Prostate gland (tissue), 2 donors: Measurements from ENCODE around the gene KRTAP9-7. TPM values are rescaled to one million over a fixed set of nuclear protein-coding genes. Genes with fewer than 3 reads are reported as not detected.

ENCODE experiments used
- DNase-seq: peaks from one replicate; pipeline ENCODE4 v3.0.0-alpha.2; 2019; ENCODE audit warnings: low spot score
- H3K27ac ChIP-seq, 2 donors: fragments of 200-600 bp; sonication (generic); 2 replicates each; pipeline ENCODE4 v1.5.1; 2017 to 2019
- H3K27me3 ChIP-seq: fragments of 200-600 bp; sonication (generic); replicated peaks from 2 replicates; pipeline ENCODE4 v1.5.1; 2019; ENCODE audit not compliant: insufficient read depth
- H3K36me3 ChIP-seq, 2 donors: fragments of 200-600 bp; sonication (generic); 1 replicate in 1 of 2; 2 replicates in 1 of 2; pipeline versions ENCODE4 v1.5.1 to v1.8.1; 2017 to 2019
- H3K4me1 ChIP-seq: fragments of 200-600 bp; sonication (generic); replicated peaks from 2 replicates; pipeline ENCODE4 v1.5.1; 2019
- H3K4me3 ChIP-seq, 2 donors: fragments of 200-600 bp; sonication (generic); 2 replicates each; pipeline ENCODE4 v1.5.1; 2017 to 2019
- H3K9me3 ChIP-seq: fragments of 200-600 bp; sonication (generic); 2 replicates; pipeline ENCODE4 v1.5.1; 2017
- CTCF ChIP-seq, 4 experiments: fragments of 200-600 bp in 2 of 4; fragments of 450-650 bp in 2 of 4; sonication (generic) in 2 of 4; IDR thresholded peaks; 1 replicate in 3 of 4; 2 replicates in 1 of 4; pipeline ENCODE4 v1.5.1; 2016 to 2019; ENCODE audit warnings: antibody characterized with exemption in 4 of 4, mild to moderate bottlenecking in 2 of 4, moderate library complexity in 2 of 4
- POLR2A ChIP-seq: fragments of 450-650 bp; IDR thresholded peaks from one replicate; pipeline ENCODE4 v1.6.1; 2016; ENCODE audit warnings: antibody characterized with exemption, mild to moderate bottlenecking
- POLR2AphosphoS5 ChIP-seq: sonication (generic); formaldehyde crosslinking; IDR thresholded peaks from one replicate; pipeline ENCODE4 v1.6.1; 2017; ENCODE audit warnings: antibody characterized with exemption
- WGBS: methylation state at CpG from one replicate; pipeline ENCODE4 v1.1.5; 2018; 5-methylcytosine and 5-hydroxymethylcytosine counted together
- intact Hi-C: fragments of 100-400 bp; cut with DNase I; formaldehyde crosslinking; loops from one replicate; pipeline ENCODE4 v1.14.2; 2022
- total RNA-seq, 2 donors: library from RNA; depleted of rRNA; stranded (reverse); fragments of >200 nt; gene quantifications; one replicate each; pipeline ENCODE4 v1.1.0, GENCODE V29; 2016

Gene KRTAP9-7
- total RNA-seq, 2 donors from 2014 or later: not detected

GRCh38 chr17:41294016-41294415 lies 18.5 kb downstream of the KRTAP9-7 start:
- H3K9me3 ChIP-seq: no peaks in the 10 kb centered on the region
- no peak for TF ChIP-seq POLR2A
- no peak for TF ChIP-seq CTCF (IDR thresholded peaks at IDR 0.05)
- no peak for TF ChIP-seq POLR2AphosphoS5
- H3K27ac ChIP-seq: no peak overlapping the region
- DNase-seq: no peak
- intact Hi-C loops: no loop called here
- H3K36me3 ChIP-seq: no peaks in the 10 kb centered on the region
- peaks cover 2% of the 10 kb centered on the region for H3K27me3 ChIP-seq
- H3K4me1 ChIP-seq: no peaks in the 10 kb centered on the region
- WGBS: 88% methylated on average over 1 of the region's 1 CpG
- no peak overlapping the region for H3K4me3 ChIP-seq

- Histone ChIP-seq H3K4me3 (no peak overlapping the region), H3K27me3 (peaks cover 2% of the 10 kb centered on the region), H3K4me1 (no peaks in the 10 kb centered on the region), H3K9me3 (no peaks in the 10 kb centered on the region), H3K27ac (no peak overlapping the region), H3K36me3 (no peaks in the 10 kb centered on the region)
- 8% methylated on average over 1 of the region's 1 CpG for WGBS
- intact Hi-C loops: no loop called here
- no peak for DNase-seq
- no peak for TF ChIP-seq POLR2AphosphoS5
- TF ChIP-seq POLR2A: no peak
- no peak for TF ChIP-seq CTCF (IDR thresholded peaks at IDR 0.05)
Observed at GRCh38 chr17:41296846-41297245, 21.3 kb downstream of the KRTAP9-7 start.

- no peaks in the 10 kb centered on the region for H3K9me3 ChIP-seq
- intact Hi-C loops: no loop called here
- no peak overlapping the region for H3K4me3 ChIP-seq
- no peak for DNase-seq
- no peaks in the 10 kb centered on the region for H3K27me3 ChIP-seq
- H3K36me3 ChIP-seq: no peaks in the 10 kb centered on the region
- TF ChIP-seq CTCF (IDR thresholded peaks at IDR 0.05) (no peak), POLR2AphosphoS5 (no peak), POLR2A (no peak)
- H3K27ac ChIP-seq: no peak overlapping the region
- WGBS: 80% methylated on average over 20 of the region's 20 CpGs
- H3K4me1 ChIP-seq: no peaks in the 10 kb centered on the region
Observed at GRCh38 chr17:41298458-41299135, 23.1 kb downstream of the KRTAP9-7 start.

- Histone ChIP-seq H3K4me1 (no peaks in the 10 kb centered on the region), H3K36me3 (no peaks in the 10 kb centered on the region), H3K9me3 (no peaks in the 10 kb centered on the region), H3K27me3 (no peaks in the 10 kb centered on the region), H3K4me3 (no peak overlapping the region), H3K27ac (no peak overlapping the region)
- intact Hi-C loops: no loop called here
- WGBS: 35% methylated on average over 5 of the region's 5 CpGs
- peak; percentile 63 for DNase-seq
- TF ChIP-seq POLR2A (no peak), POLR2AphosphoS5 (peak; percentile 69), CTCF (IDR thresholded peaks at IDR 0.05) (no peak)
Observed at GRCh38 chr17:41301204-41301790, 25.8 kb downstream of the KRTAP9-7 start.
